ENCODE measurements around the gene CCDC127.

Gene CCDC127

DNA sequence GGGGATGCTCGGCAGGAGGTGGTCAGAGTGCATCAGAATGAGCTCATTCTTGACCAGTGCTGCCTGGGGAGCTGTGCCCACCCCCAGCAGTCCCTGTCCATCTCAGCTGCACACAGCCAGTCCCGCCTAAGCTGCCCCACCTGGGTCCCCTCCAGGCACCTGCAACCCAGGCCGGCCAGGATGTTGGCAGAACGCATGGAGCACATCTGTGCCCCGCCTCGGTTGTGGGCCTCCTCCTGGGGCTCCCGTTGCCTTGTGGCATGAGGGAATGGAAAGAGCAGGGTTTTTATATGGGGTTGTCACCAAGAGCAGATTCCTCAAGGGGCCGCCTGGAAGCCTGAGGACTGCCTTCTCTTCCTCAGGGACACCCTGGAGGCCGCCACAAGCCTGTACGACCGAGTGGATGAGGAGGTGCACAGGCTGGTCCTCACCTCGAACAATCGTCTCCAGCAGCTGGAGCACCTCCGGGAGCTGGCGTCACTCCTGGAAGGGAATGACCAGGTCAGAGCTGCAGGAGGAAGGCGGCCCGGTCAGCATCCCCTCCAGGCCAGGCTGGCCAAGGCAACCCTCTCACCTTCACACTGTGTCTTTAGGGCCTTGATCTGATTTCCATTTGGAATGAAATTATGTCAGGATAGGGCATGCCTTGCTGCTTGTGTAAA lies 61.4 kb downstream of the CCDC127 start:
- no peak for DNase-seq

DNA sequence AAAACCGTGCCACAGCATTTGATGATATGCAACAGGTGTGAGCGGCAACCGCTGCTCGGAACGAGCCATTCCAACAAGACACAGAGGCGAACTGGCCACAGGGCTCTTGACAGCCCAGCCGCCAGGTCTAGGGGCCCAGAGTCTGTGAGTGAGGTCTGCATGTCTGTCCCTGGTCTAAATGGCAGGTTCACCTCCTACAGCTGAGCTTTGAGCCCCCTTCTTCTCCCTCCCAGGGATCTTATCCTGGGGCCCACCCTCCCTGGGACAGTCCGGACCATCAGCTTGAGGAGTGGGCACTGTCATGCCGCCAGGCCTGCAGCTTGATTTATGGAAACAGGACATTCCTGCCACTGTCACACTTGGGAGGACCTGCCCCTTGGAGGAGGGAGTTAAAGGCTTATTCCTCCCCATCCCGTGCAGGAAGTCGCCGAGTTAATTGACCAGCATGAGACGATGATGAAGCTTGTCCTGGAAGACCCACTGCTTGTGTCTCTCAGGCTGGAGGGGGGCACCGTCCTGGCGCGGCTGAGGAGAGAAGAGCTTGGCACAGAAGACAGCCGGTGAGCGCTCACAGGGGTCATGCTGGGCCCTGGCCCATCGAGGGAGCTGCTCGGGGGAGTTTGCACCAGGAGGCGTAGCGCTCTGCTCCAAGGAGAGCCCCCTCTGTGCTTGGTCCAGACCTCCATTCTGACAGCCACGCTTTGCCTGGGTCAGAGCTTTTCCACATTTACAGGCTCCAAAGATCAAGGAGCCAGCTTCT lies 62.1 kb downstream of the CCDC127 start:
- no peak for DNase-seq

- no peak for DNase-seq
Measured at GRCh38 chr5:154826-155225, 63.1 kb downstream of the CCDC127 start.

DNA sequence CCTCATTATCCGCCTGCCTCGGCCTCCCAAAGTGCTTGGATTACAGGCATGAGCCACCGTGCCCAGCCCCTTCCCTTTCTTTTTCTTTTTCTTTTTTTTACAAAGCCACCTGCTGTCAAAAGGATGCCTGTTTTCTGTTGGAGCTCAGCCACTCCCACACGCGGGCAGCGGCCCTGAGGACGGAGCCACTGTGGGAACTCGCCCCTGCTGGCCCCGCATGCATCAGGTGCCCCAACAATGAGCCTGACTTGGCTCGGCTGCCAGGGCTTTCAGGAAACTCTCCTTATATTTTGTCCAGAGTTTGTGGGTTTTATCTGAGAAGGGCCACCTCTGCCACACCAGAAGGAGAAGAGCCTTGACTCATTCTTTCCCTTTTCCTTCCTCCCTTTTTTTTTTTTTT lies 63.7 kb downstream of the CCDC127 start:
- no peak for DNase-seq

DNA sequence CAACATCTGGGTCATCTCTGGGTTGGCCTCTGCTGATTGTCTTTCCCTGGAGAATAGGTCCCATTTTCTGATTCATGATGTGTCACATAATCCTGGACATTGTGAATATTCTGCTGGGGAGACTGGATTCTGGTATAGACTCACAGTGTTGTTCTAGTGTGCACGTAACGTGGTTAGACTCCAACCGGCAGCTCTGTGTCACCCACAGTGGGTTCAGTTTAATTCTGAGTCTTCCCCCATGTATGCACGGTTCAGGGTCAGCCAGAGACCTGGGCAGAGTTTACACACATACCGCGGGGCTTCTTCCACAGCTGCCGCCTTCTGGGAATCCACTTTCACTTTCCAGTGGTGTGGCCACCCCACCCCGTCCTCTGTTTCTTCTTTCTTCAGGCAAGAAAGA lies 64.7 kb downstream of the CCDC127 start:
- DNase-seq = no peak

- DNase-seq = no peak
Measured at GRCh38 chr5:152077-152476, 65.9 kb downstream of the CCDC127 start.

DNA sequence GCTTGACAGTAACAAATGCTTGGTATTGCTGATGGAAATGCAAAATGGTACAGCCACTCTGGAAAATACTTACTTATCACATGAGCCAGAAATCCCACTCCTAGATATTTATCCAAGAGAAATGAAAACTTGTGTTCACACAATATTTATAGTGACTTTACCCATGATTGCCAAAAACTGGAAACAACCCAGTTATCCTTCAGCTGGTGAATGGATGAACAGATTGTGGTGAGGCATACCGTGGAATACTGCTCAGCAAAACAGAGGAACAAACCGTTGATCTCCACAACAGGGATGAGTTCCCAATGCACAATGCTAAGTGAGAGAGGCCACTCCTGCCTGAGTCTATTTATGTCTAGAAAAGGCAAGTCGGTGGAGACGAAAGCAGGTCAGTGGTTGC lies 67.2 kb downstream of the CCDC127 start:
- no peak for DNase-seq

- no peak for DNase-seq
Measured at GRCh38 chr5:149745-150485, 68.0 kb downstream of the CCDC127 start.

DNA sequence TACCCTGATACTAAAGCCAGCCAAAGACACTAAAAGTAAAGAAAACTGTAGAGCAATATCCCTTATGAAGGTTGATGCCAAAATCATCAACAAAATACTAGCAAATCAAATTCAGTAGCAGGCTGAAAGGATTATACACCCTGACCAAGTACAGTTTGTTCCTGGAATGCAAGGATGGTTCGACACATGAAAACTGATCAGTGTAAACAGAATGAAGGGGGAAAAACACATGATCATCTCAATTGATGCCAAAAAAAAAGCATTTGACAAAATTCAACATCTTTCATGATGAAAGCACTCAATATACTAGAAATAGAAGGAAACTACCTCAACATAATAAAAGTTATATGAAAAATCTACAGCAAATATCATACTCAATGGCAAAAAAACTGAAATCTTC lies 70.2 kb downstream of the CCDC127 start:
- no peak for DNase-seq
